ENCODE measurements around the gene OSBPL10. TPM values are rescaled to one million over a fixed set of nuclear protein-coding genes. Genes with fewer than 3 reads are reported as not detected.

The OSBPL10 gene
- total and polyA plus RNA-seq, 5 donors from 2014 or later = 0.14 to 1.8 (median 0.21) TPM; not detected in 2

- Histone ChIP-seq H3K9me3 (ENCODE audit: control insufficient read depth in 2 of 2, low read length in 2 of 2) (no peaks in the 10 kb centered on the region), H3K27me3 (ENCODE audit: control insufficient read depth, insufficient read depth, low read length) (no peaks in the 10 kb centered on the region), H3K36me3 (ENCODE audit: control insufficient read depth, insufficient read depth, low read length) (peaks cover 73% of the 10 kb centered on the region), H3K4me3 (ENCODE audit: low read depth, low read length) (no peak overlapping the region), H3K4me1 (ENCODE audit: control insufficient read depth, insufficient read depth, low read length, poor library complexity, severe bottlenecking) (no peaks in the 10 kb centered on the region), H3K27ac (ENCODE audit: insufficient read depth, low read length, poor library complexity, severe bottlenecking) (no peak overlapping the region)
- DNase-seq = no peak
- ATAC-seq (ENCODE audit: low read depth in 2 of 2) = no peak
- Mint-ChIP-seq H3K4me3 (no peak overlapping the region), H3K27me3 (no peaks in the 10 kb centered on the region), H3K4me1 (peaks cover 12 to 17% (median 16%) of the 10 kb centered on the region in 4 donors), H3K36me3 (peaks cover 56% of the 10 kb centered on the region), H3K9me3 (no peaks in the 10 kb centered on the region), H3K27ac (peak overlapping the region in 1 of 3 donors; percentile 28)
Measured at GRCh38 chr3:31622636-31623288, 358.3 kb downstream of the OSBPL10 start.

DNA sequence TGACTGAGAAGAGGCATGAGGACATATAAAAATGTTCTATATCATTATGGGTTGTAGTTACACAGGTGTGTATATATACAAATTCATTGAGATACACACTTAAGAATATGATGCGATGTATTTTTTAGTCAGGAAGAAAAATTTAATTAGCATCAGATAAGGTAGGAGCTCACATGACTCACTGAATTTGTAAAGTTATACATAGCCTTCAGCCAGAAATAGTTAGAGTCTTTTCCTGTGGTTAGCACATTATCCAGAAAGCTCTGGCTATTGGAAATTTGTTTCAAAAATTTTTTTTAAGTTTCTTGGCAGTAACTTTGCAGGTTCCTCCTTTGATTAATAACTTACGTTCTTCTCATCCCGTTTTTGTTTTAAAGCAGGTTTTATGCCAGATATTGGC, 359.7 kb downstream of the OSBPL10 start:
- Mint-ChIP-seq H3K27me3 (no peaks in the 10 kb centered on the region), H3K4me3 (no peak overlapping the region), H3K36me3 (peaks cover 46% of the 10 kb centered on the region), H3K9me3 (no peaks in the 10 kb centered on the region), H3K27ac (no peak overlapping the region), H3K4me1 (peaks cover 11 to 23% (median 19%) of the 10 kb centered on the region in 4 donors)
- DNase-seq = no peak
- Histone ChIP-seq H3K27me3 (ENCODE audit: control insufficient read depth, insufficient read depth, low read length) (no peaks in the 10 kb centered on the region), H3K36me3 (ENCODE audit: control insufficient read depth, insufficient read depth, low read length) (peaks cover 67% of the 10 kb centered on the region), H3K9me3 (ENCODE audit: control insufficient read depth in 2 of 2, low read length in 2 of 2) (no peaks in the 10 kb centered on the region), H3K4me3 (ENCODE audit: low read depth, low read length) (no peak overlapping the region), H3K4me1 (ENCODE audit: control insufficient read depth, insufficient read depth, low read length, poor library complexity, severe bottlenecking) (no peaks in the 10 kb centered on the region), H3K27ac (ENCODE audit: insufficient read depth, low read length, poor library complexity, severe bottlenecking) (no peak overlapping the region)
- no peak for ATAC-seq (ENCODE audit: low read depth in 2 of 2)

- Histone ChIP-seq H3K27me3 (ENCODE audit: control insufficient read depth, insufficient read depth, low read length) (no peaks in the 10 kb centered on the region), H3K9me3 (ENCODE audit: control insufficient read depth in 2 of 2, low read length in 2 of 2) (no peaks in the 10 kb centered on the region), H3K4me1 (ENCODE audit: control insufficient read depth, insufficient read depth, low read length, poor library complexity, severe bottlenecking) (no peaks in the 10 kb centered on the region), H3K4me3 (ENCODE audit: low read depth, low read length) (no peak overlapping the region), H3K36me3 (ENCODE audit: control insufficient read depth, insufficient read depth, low read length) (peaks cover 60% of the 10 kb centered on the region), H3K27ac (ENCODE audit: insufficient read depth, low read length, poor library complexity, severe bottlenecking) (no peak overlapping the region)
- Mint-ChIP-seq H3K9me3 (no peaks in the 10 kb centered on the region), H3K4me3 (no peak overlapping the region), H3K27ac (peak overlapping the region in 2 of 3 donors; percentile 62 to 63), H3K36me3 (peaks cover 39% of the 10 kb centered on the region), H3K27me3 (no peaks in the 10 kb centered on the region), H3K4me1 (peaks cover 16 to 29% (median 25%) of the 10 kb centered on the region in 4 donors)
- peak in 1 of 3 donors; percentile 33 for DNase-seq
- no peak for ATAC-seq (ENCODE audit: low read depth in 2 of 2)
Measured at GRCh38 chr3:31620656-31621055, 360.4 kb downstream of the OSBPL10 start.

DNA sequence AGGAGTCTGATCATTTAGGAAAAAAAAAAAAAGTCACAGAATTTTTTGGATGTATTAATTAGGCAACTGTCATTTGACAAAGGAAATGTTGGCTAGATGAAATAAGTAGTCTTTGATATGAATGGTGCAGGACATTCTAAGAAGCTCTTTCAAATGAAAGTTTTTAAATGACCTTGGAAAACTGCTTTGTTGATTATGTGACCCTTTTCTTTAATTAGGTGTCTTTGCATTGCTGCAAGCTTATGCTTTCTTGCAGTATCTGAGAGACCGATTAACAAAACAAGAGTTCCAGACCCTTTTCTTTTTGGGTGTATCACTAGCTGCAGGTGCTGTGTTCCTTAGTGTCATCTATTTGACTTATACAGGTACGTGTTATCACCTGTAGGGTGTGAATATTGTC, 364.4 kb downstream of the OSBPL10 start:
- Histone ChIP-seq H3K4me1 (ENCODE audit: control insufficient read depth, insufficient read depth, low read length, poor library complexity, severe bottlenecking) (no peaks in the 10 kb centered on the region), H3K36me3 (ENCODE audit: control insufficient read depth, insufficient read depth, low read length) (peaks cover 31% of the 10 kb centered on the region), H3K27me3 (ENCODE audit: control insufficient read depth, insufficient read depth, low read length) (no peaks in the 10 kb centered on the region), H3K4me3 (ENCODE audit: low read depth, low read length) (no peak overlapping the region), H3K9me3 (ENCODE audit: control insufficient read depth in 2 of 2, low read length in 2 of 2) (no peaks in the 10 kb centered on the region), H3K27ac (ENCODE audit: insufficient read depth, low read length, poor library complexity, severe bottlenecking) (no peak overlapping the region)
- Mint-ChIP-seq H3K27me3 (no peaks in the 10 kb centered on the region), H3K4me1 (peaks cover 38 to 47% (median 42%) of the 10 kb centered on the region in 4 donors), H3K36me3 (peaks cover 36% of the 10 kb centered on the region), H3K9me3 (no peaks in the 10 kb centered on the region), H3K27ac (no peak overlapping the region), H3K4me3 (no peak overlapping the region)
- DNase-seq = no peak
- ATAC-seq (ENCODE audit: low read depth in 2 of 2) = no peak

- Histone ChIP-seq H3K36me3 (ENCODE audit: control insufficient read depth, insufficient read depth, low read length) (peaks cover 22% of the 10 kb centered on the region), H3K27ac (ENCODE audit: insufficient read depth, low read length, poor library complexity, severe bottlenecking) (no peak overlapping the region), H3K4me1 (ENCODE audit: control insufficient read depth, insufficient read depth, low read length, poor library complexity, severe bottlenecking) (peaks cover 3% of the 10 kb centered on the region), H3K27me3 (ENCODE audit: control insufficient read depth, insufficient read depth, low read length) (no peaks in the 10 kb centered on the region), H3K4me3 (ENCODE audit: low read depth, low read length) (no peak overlapping the region), H3K9me3 (ENCODE audit: control insufficient read depth in 2 of 2, low read length in 2 of 2) (no peaks in the 10 kb centered on the region)
- peaks cover 30% of the 10 kb centered on the region for H3K36me3 Mint-ChIP-seq
- peaks cover 38 to 51% (median 46%) of the 10 kb centered on the region in 4 donors for H3K4me1 Mint-ChIP-seq
- H3K9me3 Mint-ChIP-seq = no peaks in the 10 kb centered on the region
- no peaks in the 10 kb centered on the region for H3K27me3 Mint-ChIP-seq
- no peak for ATAC-seq (ENCODE audit: low read depth in 2 of 2)
- H3K27ac Mint-ChIP-seq = no peak overlapping the region
- H3K4me3 Mint-ChIP-seq = no peak overlapping the region
- DNase-seq = no peak
Measured at GRCh38 chr3:31615071-31615875, 365.8 kb downstream of the OSBPL10 start.

GRCh38 chr3:31614162-31614921, 366.7 kb downstream of the OSBPL10 start:
- ATAC-seq (ENCODE audit: low read depth in 2 of 2) (no peak), DNase-seq (no peak)
- H3K27ac Mint-ChIP-seq = no peak overlapping the region
- H3K9me3 Mint-ChIP-seq = peaks cover 0 to 3% (median 0%) of the 10 kb centered on the region in 7 donors
- peaks cover 30% of the 10 kb centered on the region for H3K36me3 Mint-ChIP-seq
- Histone ChIP-seq H3K4me3 (ENCODE audit: low read depth, low read length) (no peak overlapping the region), H3K36me3 (ENCODE audit: control insufficient read depth, insufficient read depth, low read length) (peaks cover 15% of the 10 kb centered on the region), H3K4me1 (ENCODE audit: control insufficient read depth, insufficient read depth, low read length, poor library complexity, severe bottlenecking) (peaks cover 3% of the 10 kb centered on the region), H3K27me3 (ENCODE audit: control insufficient read depth, insufficient read depth, low read length) (no peaks in the 10 kb centered on the region), H3K9me3 (ENCODE audit: control insufficient read depth in 2 of 2, low read length in 2 of 2) (no peaks in the 10 kb centered on the region), H3K27ac (ENCODE audit: insufficient read depth, low read length, poor library complexity, severe bottlenecking) (no peak overlapping the region)
- H3K4me1 Mint-ChIP-seq = peaks cover 41 to 57% (median 50%) of the 10 kb centered on the region in 4 donors
- no peak overlapping the region for H3K4me3 Mint-ChIP-seq
- H3K27me3 Mint-ChIP-seq = no peaks in the 10 kb centered on the region

- Histone ChIP-seq H3K4me1 (ENCODE audit: control insufficient read depth, insufficient read depth, low read length, poor library complexity, severe bottlenecking) (peaks cover 3% of the 10 kb centered on the region), H3K36me3 (ENCODE audit: control insufficient read depth, insufficient read depth, low read length) (peaks cover 8% of the 10 kb centered on the region), H3K27ac (ENCODE audit: insufficient read depth, low read length, poor library complexity, severe bottlenecking) (no peak overlapping the region), H3K4me3 (ENCODE audit: low read depth, low read length) (no peak overlapping the region), H3K9me3 (ENCODE audit: control insufficient read depth in 2 of 2, low read length in 2 of 2) (no peaks in the 10 kb centered on the region), H3K27me3 (ENCODE audit: control insufficient read depth, insufficient read depth, low read length) (no peaks in the 10 kb centered on the region)
- no peak overlapping the region for H3K27ac Mint-ChIP-seq
- DNase-seq = no peak
- peaks cover 26% of the 10 kb centered on the region for H3K36me3 Mint-ChIP-seq
- no peak for ATAC-seq (ENCODE audit: low read depth in 2 of 2)
- peaks cover 43 to 64% (median 50%) of the 10 kb centered on the region in 4 donors for H3K4me1 Mint-ChIP-seq
- peaks cover 0 to 3% (median 0%) of the 10 kb centered on the region in 7 donors for H3K9me3 Mint-ChIP-seq
- no peak overlapping the region for H3K4me3 Mint-ChIP-seq
- no peaks in the 10 kb centered on the region for H3K27me3 Mint-ChIP-seq
Measured at GRCh38 chr3:31613654-31614053, 367.4 kb downstream of the OSBPL10 start.

Data from CD4-positive, CD25-positive, alpha-beta regulatory T cell (primary cell).